Endodermal cell (in vitro differentiated cells): Measurements from ENCODE around the gene GABRB1. TPM values are rescaled to one million over a fixed set of nuclear protein-coding genes. Genes with fewer than 3 reads are reported as not detected.

Experiments used
- DNase-seq: peaks from one replicate; pipeline ENCODE4 v3.0.0-alpha.2; 2017
- H3K27ac ChIP-seq: 2 replicates; pipeline ENCODE4 v1.5.1; 2013; ENCODE audit warnings: mild to moderate bottlenecking, low read depth, low read length, moderate library complexity
- H3K27me3 ChIP-seq: 2 replicates; pipeline ENCODE4 v1.6.1; 2013; ENCODE audit warnings: mild to moderate bottlenecking, low read length, moderate library complexity; ENCODE audit not compliant: insufficient read depth, control insufficient read depth, poor library complexity, severe bottlenecking
- H3K36me3 ChIP-seq: 2 replicates; pipeline ENCODE4 v1.7.0; 2013; ENCODE audit warnings: mild to moderate bottlenecking, low read length, moderate library complexity; ENCODE audit not compliant: control insufficient read depth, insufficient read depth
- H3K4me1 ChIP-seq: one replicate; pipeline ENCODE4 v1.7.0; 2013; ENCODE audit warnings: low read length; ENCODE audit not compliant: control insufficient read depth, insufficient read depth
- H3K4me3 ChIP-seq: 2 replicates; pipeline ENCODE4 v1.5.1; 2013; ENCODE audit warnings: mild to moderate bottlenecking, low read length, moderate library complexity
- H3K9ac ChIP-seq: 2 replicates; pipeline ENCODE4 v1.6.1; 2013; ENCODE audit warnings: mild to moderate bottlenecking, low read length, moderate library complexity; ENCODE audit not compliant: poor library complexity, severe bottlenecking; ENCODE audit errors: extremely low read depth
- H3K9me3 ChIP-seq: 2 replicates; pipeline ENCODE4 v1.6.1; 2013; ENCODE audit warnings: mild to moderate bottlenecking, low read length, moderate library complexity; ENCODE audit not compliant: control insufficient read depth
- H3K27ac Mint-ChIP-seq: 2 replicates; pipeline ENCODE4 v1.8.0; 2020; ENCODE audit warnings: mixed read lengths
- H3K27me3 Mint-ChIP-seq: 2 replicates; pipeline ENCODE4 v1.8.0; 2021; ENCODE audit warnings: mild to moderate bottlenecking, mixed read lengths; ENCODE audit not compliant: insufficient read depth
- H3K36me3 Mint-ChIP-seq: 2 replicates; pipeline ENCODE4 v1.8.0; 2020; ENCODE audit warnings: low read depth, mixed read lengths
- H3K4me1 Mint-ChIP-seq: 2 replicates; pipeline ENCODE4 v1.8.0; 2020; ENCODE audit warnings: mixed read lengths
- H3K4me3 Mint-ChIP-seq: 2 replicates; pipeline ENCODE4 v1.8.0; 2020; ENCODE audit warnings: mild to moderate bottlenecking, moderate library complexity, mixed read lengths
- H3K9me3 Mint-ChIP-seq: 2 replicates; pipeline ENCODE4 v1.8.0; 2020; ENCODE audit warnings: mild to moderate bottlenecking, mixed read lengths
- WGBS, 2 experiments: methylation state at CpG; one replicate each; pipeline versions ENCODE4 v1.1.5 to v1.1.7; 2013; ENCODE audit warnings: missing lambda C conversion rate in 2 of 2, mixed read lengths in 1 of 2; ENCODE audit not compliant: insufficient coverage in 1 of 2, insufficient read length in 1 of 2; 5-methylcytosine and 5-hydroxymethylcytosine counted together
- total RNA-seq, 2 donors: library from RNA; stranded (reverse); fragmentation: NEBNext Ultra II Directional in 1 of 2; extraction: Animal tissue kit (Norgen Biotek cat#: 25700) in 1 of 2; gene quantifications; 2 replicates in 1 of 2; 3 replicates in 1 of 2; pipeline ENCODE4 v1.2.1, GENCODE V29; 2021
- TF ChIP-seq, protein P1 (sequence below): fragments of 200-600 bp; sonication (generic); conservative IDR thresholded peaks from 2 replicates; pipeline ENCODE4 v1.5.0; 2021; ENCODE audit warnings: antibody characterized with exemption, mild to moderate bottlenecking

The GABRB1 gene
- total RNA-seq, 2 donors from 2014 or later = not detected

DNA sequence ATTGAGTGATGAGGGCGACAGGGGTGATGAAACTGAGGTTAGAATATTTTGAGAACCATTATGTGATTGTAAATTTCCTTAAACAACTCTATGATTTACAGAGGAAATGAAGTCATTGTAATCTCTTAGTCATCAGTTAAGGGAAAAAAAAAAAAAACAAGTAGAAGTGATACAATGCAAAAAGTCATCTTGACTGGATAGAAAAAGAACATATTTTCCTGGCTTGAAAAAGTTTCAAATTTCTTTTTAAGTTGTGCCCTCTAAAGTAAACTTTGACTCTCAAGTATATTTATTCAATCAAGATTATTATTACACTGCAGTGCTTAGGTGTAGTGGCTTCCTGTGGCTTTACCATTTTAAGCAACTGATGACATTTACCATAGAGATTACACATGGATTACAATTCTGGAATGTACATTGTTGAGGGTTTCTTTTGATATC, 40.6 kb downstream of the GABRB1 start:
- WGBS, 2 experiments = 88 to 100% methylated on average over 1 of the region's 1 CpG

DNA sequence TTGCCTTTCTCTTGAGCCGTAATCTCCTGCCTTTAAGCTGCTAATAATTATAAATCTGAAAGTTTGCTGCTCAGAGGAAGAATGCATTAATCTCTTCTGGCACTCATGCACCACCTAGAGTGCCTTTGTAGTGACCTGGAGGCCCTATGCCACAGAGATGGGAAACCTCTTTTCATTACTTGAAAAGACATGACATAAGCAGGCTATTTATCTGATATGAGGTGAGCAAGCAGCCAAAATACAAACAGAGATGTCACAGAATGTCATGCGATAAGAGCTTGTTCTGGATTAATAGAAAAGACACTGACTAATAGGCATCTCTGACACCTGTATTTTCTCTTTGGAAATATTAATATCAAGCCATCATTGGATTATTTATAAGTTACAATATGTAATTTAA, 42.3 kb downstream of the GABRB1 start:
- no peak overlapping the region for H3K27ac Mint-ChIP-seq
- TF ChIP-seq, protein P1, sequence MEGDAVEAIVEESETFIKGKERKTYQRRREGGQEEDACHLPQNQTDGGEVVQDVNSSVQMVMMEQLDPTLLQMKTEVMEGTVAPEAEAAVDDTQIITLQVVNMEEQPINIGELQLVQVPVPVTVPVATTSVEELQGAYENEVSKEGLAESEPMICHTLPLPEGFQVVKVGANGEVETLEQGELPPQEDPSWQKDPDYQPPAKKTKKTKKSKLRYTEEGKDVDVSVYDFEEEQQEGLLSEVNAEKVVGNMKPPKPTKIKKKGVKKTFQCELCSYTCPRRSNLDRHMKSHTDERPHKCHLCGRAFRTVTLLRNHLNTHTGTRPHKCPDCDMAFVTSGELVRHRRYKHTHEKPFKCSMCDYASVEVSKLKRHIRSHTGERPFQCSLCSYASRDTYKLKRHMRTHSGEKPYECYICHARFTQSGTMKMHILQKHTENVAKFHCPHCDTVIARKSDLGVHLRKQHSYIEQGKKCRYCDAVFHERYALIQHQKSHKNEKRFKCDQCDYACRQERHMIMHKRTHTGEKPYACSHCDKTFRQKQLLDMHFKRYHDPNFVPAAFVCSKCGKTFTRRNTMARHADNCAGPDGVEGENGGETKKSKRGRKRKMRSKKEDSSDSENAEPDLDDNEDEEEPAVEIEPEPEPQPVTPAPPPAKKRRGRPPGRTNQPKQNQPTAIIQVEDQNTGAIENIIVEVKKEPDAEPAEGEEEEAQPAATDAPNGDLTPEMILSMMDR = no peak
- no peak overlapping the region for H3K27ac ChIP-seq
- H3K9ac ChIP-seq = no peak overlapping the region
- H3K27me3 ChIP-seq = no peaks in the 10 kb centered on the region
- H3K4me3 Mint-ChIP-seq = no peak overlapping the region
- H3K4me1 ChIP-seq = no peaks in the 10 kb centered on the region
- no peaks in the 10 kb centered on the region for H3K36me3 Mint-ChIP-seq
- H3K4me1 Mint-ChIP-seq = peaks cover 4% of the 10 kb centered on the region
- H3K27me3 Mint-ChIP-seq = no peaks in the 10 kb centered on the region
- H3K9me3 ChIP-seq = no peaks in the 10 kb centered on the region
- no peaks in the 10 kb centered on the region for H3K9me3 Mint-ChIP-seq
- no peak for DNase-seq
- no peaks in the 10 kb centered on the region for H3K36me3 ChIP-seq
- 83 to 88% methylated on average over 1 to 2 of the region's 2 CpGs for WGBS, 2 experiments
- H3K4me3 ChIP-seq = no peak overlapping the region

More for the DNA sequence above, 40.6 kb downstream of the GABRB1 start:
- H3K27ac ChIP-seq = no peak overlapping the region
- H3K9ac ChIP-seq = no peak overlapping the region
- DNase-seq = no peak
- Mint-ChIP-seq H3K4me1 (peaks cover 4% of the 10 kb centered on the region), H3K27me3 (no peaks in the 10 kb centered on the region), H3K9me3 (no peaks in the 10 kb centered on the region), H3K36me3 (no peaks in the 10 kb centered on the region), H3K27ac (no peak overlapping the region), H3K4me3 (no peak overlapping the region)
- H3K4me1 ChIP-seq = no peaks in the 10 kb centered on the region
- H3K36me3 ChIP-seq = no peaks in the 10 kb centered on the region
- H3K4me3 ChIP-seq = no peak overlapping the region
- TF ChIP-seq, protein P1 = no peak
- no peaks in the 10 kb centered on the region for H3K27me3 ChIP-seq
- no peaks in the 10 kb centered on the region for H3K9me3 ChIP-seq

DNA sequence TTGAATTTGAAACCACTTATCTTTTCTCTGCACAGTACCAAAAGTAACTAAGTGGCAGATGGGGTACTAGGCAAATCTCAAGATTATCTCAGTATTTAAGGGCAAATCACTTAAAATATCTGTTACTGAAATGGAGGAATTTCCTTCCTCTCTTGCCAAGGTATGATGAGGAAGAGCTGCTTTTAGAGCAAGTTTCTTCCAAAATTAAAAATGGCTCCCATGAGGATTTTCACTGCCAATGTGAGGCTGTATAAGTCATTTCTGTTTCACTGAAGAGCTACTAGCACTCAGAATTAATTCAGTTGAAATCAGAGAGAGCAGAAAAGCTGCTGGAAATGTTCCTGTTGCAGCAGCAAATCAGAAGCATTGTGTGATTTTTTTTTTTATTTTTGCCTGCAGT, 43.4 kb downstream of the GABRB1 start:
- H3K27me3 ChIP-seq = no peaks in the 10 kb centered on the region
- H3K4me1 Mint-ChIP-seq = peaks cover 4% of the 10 kb centered on the region
- no peaks in the 10 kb centered on the region for H3K36me3 ChIP-seq
- H3K27me3 Mint-ChIP-seq = no peaks in the 10 kb centered on the region
- no peaks in the 10 kb centered on the region for H3K36me3 Mint-ChIP-seq
- no peak overlapping the region for H3K4me3 Mint-ChIP-seq
- H3K4me1 ChIP-seq = no peaks in the 10 kb centered on the region
- H3K27ac Mint-ChIP-seq = no peak overlapping the region
- no peaks in the 10 kb centered on the region for H3K9me3 Mint-ChIP-seq
- TF ChIP-seq, protein P1 = no peak
- no peaks in the 10 kb centered on the region for H3K9me3 ChIP-seq
- H3K4me3 ChIP-seq = no peak overlapping the region
- H3K9ac ChIP-seq = no peak overlapping the region
- DNase-seq = no peak
- no peak overlapping the region for H3K27ac ChIP-seq
